Measurements from ENCODE around the gene EXOC1. TPM values are rescaled to one million over a fixed set of nuclear protein-coding genes. Genes with fewer than 3 reads are reported as not detected.

Gene EXOC1
- total RNA-seq, 4 donors from 2014 or later, result 26.2 to 60.8 (median 43.1) TPM

- TF ChIP-seq POLR2A (IDR thresholded peaks at IDR 0.05) (no peak), CTCF (IDR thresholded peaks at IDR 0.05) (no peak), EP300 (IDR thresholded peaks at IDR 0.05; ENCODE audit: low read depth) (no peak), POLR2AphosphoS5 (IDR thresholded peaks at IDR 0.05) (no peak)
- in situ Hi-C loops (cut with MboI; ENCODE audit: low pct_ligation_motif_present in 1 of 4, low pct_unique_long_range_greater_than_20kb in 1 of 4, low sequenced_read_pairs in 3 of 4) (loop anchor here in 3 of 4 donors (25.0 kb wide), 1 partner anchor 363 kb away; no protein-coding TSS in a partner anchor), intact Hi-C loops (cut with DNase I; ENCODE audit: low total_unique reads) (no loop called here)
- 0% methylated on average over 3 of the region's 3 CpGs for WGBS, 2 donors (ENCODE audit: low coverage in 1 of 2)
- H3K4me3 ChIP-seq, result peak overlapping the region; percentile 30 to 72 (median 64)
- H3K27me3 ChIP-seq, result no peaks in the 10 kb centered on the region
- no peaks in the 10 kb centered on the region for H3K9me3 ChIP-seq
- H3K4me1 ChIP-seq, result peaks cover 8 to 27% (median 19%) of the 10 kb centered on the region in 4 donors
- H3K36me3 ChIP-seq, result no peaks in the 10 kb centered on the region
- DNase-seq, result no peak
- H3K27ac ChIP-seq, result peak overlapping the region; percentile 84 to 94 (median 90)
Observed at GRCh38 chr4:55949482-55949802, 96.0 kb downstream of the EXOC1 start.

- 94 to 98% methylated on average over 3 to 5 of the region's 5 CpGs for WGBS, 2 donors (ENCODE audit: low coverage in 1 of 2)
- H3K36me3 ChIP-seq, result peaks cover 0 to 7% (median 0%) of the 10 kb centered on the region in 4 donors
- intact Hi-C loops (cut with DNase I; ENCODE audit: low total_unique reads) (no loop called here), in situ Hi-C loops (cut with MboI; ENCODE audit: low pct_ligation_motif_present in 1 of 4, low pct_unique_long_range_greater_than_20kb in 1 of 4, low sequenced_read_pairs in 3 of 4) (loop anchor here in 1 of 4 donors (10.0 kb wide), 1 partner anchor 353 kb away; no protein-coding TSS in a partner anchor)
- peaks cover 8 to 27% (median 19%) of the 10 kb centered on the region in 4 donors for H3K4me1 ChIP-seq
- H3K9me3 ChIP-seq, result no peaks in the 10 kb centered on the region
- H3K4me3 ChIP-seq, result no peak overlapping the region
- no peak for DNase-seq
- H3K27me3 ChIP-seq, result no peaks in the 10 kb centered on the region
- H3K27ac ChIP-seq, result no peak overlapping the region
- TF ChIP-seq POLR2AphosphoS5 (IDR thresholded peaks at IDR 0.05) (no peak), CTCF (IDR thresholded peaks at IDR 0.05) (no peak), EP300 (IDR thresholded peaks at IDR 0.05; ENCODE audit: low read depth) (no peak), POLR2A (IDR thresholded peaks at IDR 0.05) (no peak)
Observed at GRCh38 chr4:55951191-55951922, 97.9 kb downstream of the EXOC1 start.

Small RNA genes lying within 50 kb of the gene (small RNA-seq; reads per million reads assigned to genes)
- gene RNU6-652P, result 0 reads per million in 4 donors

Other genes with a start within 250 kb of the EXOC1 start
- under 1 TPM in 1 of 4 donors, not detected in 3; 0.96 TPM for gene NMU, start 217.3 kb upstream of the EXOC1 start, total RNA-seq
- gene EXOC1L, start 33.9 kb upstream of the EXOC1 start, total RNA-seq, result not detected
- 10 to 100 TPM in 2 of 4 donors, 1 to 10 TPM in 2; 4.5 to 18.0 (median 9.9) TPM for gene CEP135, start 95.3 kb downstream of the EXOC1 start, total RNA-seq

All from transverse colon (tissue), 4 donors.